WTC11 (cell line): ENCODE results near the gene CD28. TPM values are rescaled to one million over a fixed set of nuclear protein-coding genes. Genes with fewer than 3 reads are reported as not detected.

ENCODE experiments used
- ATAC-seq: fragments of 200-7000 bp; cut with Tn5 transposase; 2 replicates; pipeline ENCODE4 v1.10.0; 2021; ENCODE audit warnings: mild to moderate bottlenecking, moderate library complexity
- CTCF ChIA-PET: fragments of 300-600 bp; sonication (Branson Sonifier 250); formaldehyde crosslinking; loops from one replicate; lab custom pipeline; 2021; ENCODE audit warnings: antibody characterized with exemption; lab: Charles Lee
- POLR2A ChIA-PET: fragments of 350-600 bp; sonication (Branson Sonifier 250); formaldehyde crosslinking; loops from one replicate; lab custom pipeline; 2021; ENCODE audit warnings: antibody characterized with exemption; lab: Charles Lee
- DNase-seq: peaks from one replicate; pipeline ENCODE4 v3.0.0; 2021; ENCODE audit warnings: low spot score
- H3K27ac Mint-ChIP-seq: 2 replicates; pipeline ENCODE4 v1.8.0; 2021; ENCODE audit warnings: mixed read lengths
- H3K27me3 Mint-ChIP-seq: 2 replicates; pipeline ENCODE4 v1.8.0; 2021; ENCODE audit warnings: low read depth, mild to moderate bottlenecking, moderate library complexity, mixed read lengths
- H3K36me3 Mint-ChIP-seq: 2 replicates; pipeline ENCODE4 v1.8.0; 2021; ENCODE audit warnings: mixed read lengths
- H3K4me1 Mint-ChIP-seq: 2 replicates; pipeline ENCODE4 v1.8.0; 2022; ENCODE audit warnings: mixed read lengths
- H3K4me3 Mint-ChIP-seq: 2 replicates; pipeline ENCODE4 v1.8.0; 2021; ENCODE audit warnings: mild to moderate bottlenecking, moderate library complexity, mixed read lengths
- H3K9me3 Mint-ChIP-seq: 2 replicates; pipeline ENCODE4 v1.8.0; 2021; ENCODE audit warnings: mixed read lengths
- AR ChIP-seq: fragments of 250-450 bp; sonication (Bioruptor Pico); IDR thresholded peaks from 2 replicates; pipeline ENCODE4 v1.9.0; 2021; ENCODE audit warnings: mild to moderate bottlenecking
- ATF2 ChIP-seq: sonication (generic); formaldehyde crosslinking; IDR thresholded peaks from 2 replicates; pipeline ENCODE4 v1.8.1; 2022; ENCODE audit warnings: low read depth, missing genetic modification reagents, borderline replicate concordance
- CREB1 ChIP-seq: sonication (generic); formaldehyde crosslinking; IDR thresholded peaks from 2 replicates; pipeline ENCODE4 v1.8.0; 2023; ENCODE audit warnings: mild to moderate bottlenecking, missing genetic modification reagents
- CTCF ChIP-seq: fragments of 200-600 bp; IDR thresholded peaks from 2 replicates; pipeline ENCODE4 v1.8.0; 2022; ENCODE audit warnings: antibody characterized with exemption
- E2F5 ChIP-seq: sonication (generic); formaldehyde crosslinking; IDR thresholded peaks from 2 replicates; pipeline ENCODE4 v1.8.1; 2022; ENCODE audit warnings: mild to moderate bottlenecking, moderate library complexity, missing genetic modification reagents
- ELF4 ChIP-seq: sonication (generic); formaldehyde crosslinking; IDR thresholded peaks from 2 replicates; pipeline ENCODE4 v1.8.1; 2022; ENCODE audit warnings: low read depth, mild to moderate bottlenecking, moderate library complexity, missing genetic modification reagents
- ERG ChIP-seq: fragments of 250-450 bp; sonication (Bioruptor Pico); IDR thresholded peaks from 2 replicates; pipeline ENCODE4 v1.8.0; 2021; ENCODE audit warnings: mild to moderate bottlenecking
- FOXP1 ChIP-seq: sonication (generic); formaldehyde crosslinking; IDR thresholded peaks from 2 replicates; pipeline ENCODE4 v1.8.0; 2022; ENCODE audit warnings: missing genetic modification reagents, mild to moderate bottlenecking, moderate library complexity, borderline replicate concordance
- GRHL2 ChIP-seq: fragments of 250-450 bp; sonication (Bioruptor Pico); IDR thresholded peaks from 2 replicates; pipeline ENCODE4 v1.8.0; 2022; ENCODE audit warnings: mild to moderate bottlenecking, moderate library complexity; ENCODE audit not compliant: insufficient replicate concordance, severe bottlenecking
- KAT7 ChIP-seq: sonication (generic); formaldehyde crosslinking; IDR thresholded peaks from 2 replicates; pipeline ENCODE4 v1.8.1; 2023; ENCODE audit warnings: missing genetic modification reagents, mild to moderate bottlenecking, borderline replicate concordance
- NFYB ChIP-seq: sonication (generic); formaldehyde crosslinking; conservative IDR thresholded peaks from 2 replicates; pipeline ENCODE4 v1.8.0; 2022; ENCODE audit warnings: low read depth, missing genetic modification reagents
- NR2C2 ChIP-seq: sonication (generic); formaldehyde crosslinking; IDR thresholded peaks from 2 replicates; pipeline ENCODE4 v1.8.0; 2022; ENCODE audit warnings: mild to moderate bottlenecking, missing genetic modification reagents
- OVOL2 ChIP-seq: fragments of 250-450 bp; sonication (Bioruptor Pico); IDR thresholded peaks from 2 replicates; pipeline ENCODE4 v1.9.0; 2021; ENCODE audit warnings: mild to moderate bottlenecking, borderline replicate concordance
- SOX15 ChIP-seq: fragments of 250-450 bp; sonication (Bioruptor Pico); IDR thresholded peaks from 2 replicates; pipeline ENCODE4 v1.9.0; 2021; ENCODE audit warnings: mild to moderate bottlenecking
- TEAD1 ChIP-seq: sonication (generic); formaldehyde crosslinking; IDR thresholded peaks from 2 replicates; pipeline ENCODE4 v1.8.0; 2022; ENCODE audit warnings: mild to moderate bottlenecking, missing genetic modification reagents
- USF1 ChIP-seq: sonication (generic); formaldehyde crosslinking; IDR thresholded peaks from 2 replicates; pipeline ENCODE4 v1.8.0; 2022; ENCODE audit warnings: mild to moderate bottlenecking, missing genetic modification reagents
- ZBTB21 ChIP-seq: sonication (generic); formaldehyde crosslinking; IDR thresholded peaks from 2 replicates; pipeline ENCODE4 v1.8.1; 2023; ENCODE audit warnings: mild to moderate bottlenecking, missing genetic modification reagents, borderline replicate concordance
- ZBTB43 ChIP-seq: sonication (generic); formaldehyde crosslinking; IDR thresholded peaks from 2 replicates; pipeline ENCODE4 v1.8.1; 2023; ENCODE audit warnings: mild to moderate bottlenecking, missing genetic modification reagents
- ZNF138 ChIP-seq: sonication (generic); formaldehyde crosslinking; conservative IDR thresholded peaks from 2 replicates; pipeline ENCODE4 v1.8.1; 2022; ENCODE audit warnings: mild to moderate bottlenecking, moderate library complexity, missing genetic modification reagents
- ZNF232 ChIP-seq: sonication (generic); formaldehyde crosslinking; IDR thresholded peaks from 2 replicates; pipeline ENCODE4 v1.8.0; 2022; ENCODE audit warnings: mild to moderate bottlenecking, missing genetic modification reagents
- ZNF263 ChIP-seq: sonication (generic); formaldehyde crosslinking; IDR thresholded peaks from 2 replicates; pipeline ENCODE4 v1.8.1; 2022; ENCODE audit warnings: low read depth, mild to moderate bottlenecking, moderate library complexity, missing genetic modification reagents
- ZNF425 ChIP-seq: fragments of 250-450 bp; sonication (Bioruptor Pico); conservative IDR thresholded peaks from 2 replicates; pipeline ENCODE4 v1.9.0; 2021; ENCODE audit warnings: mild to moderate bottlenecking
- ZNF671 ChIP-seq: fragments of 250-450 bp; sonication (Bioruptor Pico); IDR thresholded peaks from 2 replicates; pipeline ENCODE4 v1.8.0; 2021; ENCODE audit warnings: mild to moderate bottlenecking
- total RNA-seq: library from RNA; stranded (reverse); gene quantifications from 3 replicates; pipeline ENCODE4 v1.2.3, GENCODE V29; 2021

The CD28 gene
- total RNA-seq, 1 experiment from 2014 or later, result 0.11 TPM

- Mint-ChIP-seq H3K36me3 (no peaks in the 10 kb centered on the region), H3K9me3 (no peaks in the 10 kb centered on the region), H3K4me3 (no peak overlapping the region), H3K4me1 (no peaks in the 10 kb centered on the region), H3K27ac (no peak overlapping the region), H3K27me3 (no peaks in the 10 kb centered on the region)
- POLR2A ChIA-PET, result no interaction called here
- DNase-seq (no peak), ATAC-seq (no peak)
- CTCF ChIA-PET, result interaction anchor here (0.7 kb wide), 1 partner anchor 151 kb away, joined by 3 read pairs; no protein-coding TSS in a partner anchor
- no peak for TF ChIP-seq GRHL2 (CRISPR knock-in tag)
- no peak for TF ChIP-seq FOXP1 (CRISPR knock-in tag)
- no peak for TF ChIP-seq NR2C2 (CRISPR knock-in tag)
- TF ChIP-seq USF1 (CRISPR knock-in tag), result no peak
- no peak for TF ChIP-seq ERG (CRISPR knock-in tag)
- no peak for TF ChIP-seq KAT7 (CRISPR knock-in tag)
- TF ChIP-seq E2F5, result no peak
- TF ChIP-seq ZNF263 (CRISPR knock-in tag), result no peak
- TF ChIP-seq CTCF, result no peak
- TF ChIP-seq NFYB (CRISPR knock-in tag), result no peak
- no peak for TF ChIP-seq OVOL2 (CRISPR knock-in tag)
- TF ChIP-seq ZBTB43 (CRISPR knock-in tag), result no peak
- TF ChIP-seq ELF4 (CRISPR knock-in tag), result no peak
- no peak for TF ChIP-seq AR (CRISPR knock-in tag)
- TF ChIP-seq SOX15 (CRISPR knock-in tag), result no peak
These were observed 2.5 kb downstream of the CD28 start for GRCh38 chr2:203708846-203709396.

GRCh38 chr2:203709416-203710040 lies 3.1 kb downstream of the CD28 start:
- H3K4me1 Mint-ChIP-seq, result no peaks in the 10 kb centered on the region
- H3K27me3 Mint-ChIP-seq, result no peaks in the 10 kb centered on the region
- H3K27ac Mint-ChIP-seq, result no peak overlapping the region
- POLR2A ChIA-PET, result no interaction called here
- H3K9me3 Mint-ChIP-seq, result no peaks in the 10 kb centered on the region
- H3K4me3 Mint-ChIP-seq, result no peak overlapping the region
- CTCF ChIA-PET, result interaction anchor here (0.7 kb wide), 1 partner anchor 150 kb away, joined by 3 read pairs; no protein-coding TSS in a partner anchor
- ATAC-seq (no peak), DNase-seq (no peak)
- no peaks in the 10 kb centered on the region for H3K36me3 Mint-ChIP-seq
- no peak for TF ChIP-seq ZNF671 (CRISPR knock-in tag)
- TF ChIP-seq ZNF425 (CRISPR knock-in tag), result no peak
- no peak for TF ChIP-seq ZBTB21 (CRISPR knock-in tag)
- no peak for TF ChIP-seq ATF2 (CRISPR knock-in tag)
- TF ChIP-seq CREB1 (CRISPR knock-in tag), result no peak
- no peak for TF ChIP-seq ZNF232
- no peak for TF ChIP-seq TEAD1 (CRISPR knock-in tag)
- no peak for TF ChIP-seq ZNF138
